KOPT-K1 (cell line): ENCODE measurements around the gene PLA2G15.
"Not testable (repeated sequence)": the region's sequence is repeated elsewhere in the genome, so short reads cannot be mapped to it uniquely, and the experiment has no call there.

Experiments used
- H3K27ac ChIP-seq: fragments of 200-600 bp; sonication (generic); 2 replicates; pipeline ENCODE4 v1.5.1; 2016; ENCODE audit warnings: antibody characterized with exemption, mild to moderate bottlenecking, low read depth, low read length; ENCODE audit not compliant: poor library complexity, severe bottlenecking
- H3K36me3 ChIP-seq: fragments of 200-600 bp; sonication (generic); 2 replicates; pipeline ENCODE4 v1.5.1; 2017; ENCODE audit warnings: antibody characterized with exemption, mild to moderate bottlenecking, low read length, moderate library complexity; ENCODE audit not compliant: insufficient read depth
- H3K9me3 ChIP-seq: fragments of 200-600 bp; sonication (generic); 2 replicates; pipeline ENCODE4 v1.5.1; 2017; ENCODE audit warnings: antibody characterized with exemption, low read length, mild to moderate bottlenecking; ENCODE audit not compliant: insufficient read depth, poor library complexity, severe bottlenecking

Gene PLA2G15

DNA sequence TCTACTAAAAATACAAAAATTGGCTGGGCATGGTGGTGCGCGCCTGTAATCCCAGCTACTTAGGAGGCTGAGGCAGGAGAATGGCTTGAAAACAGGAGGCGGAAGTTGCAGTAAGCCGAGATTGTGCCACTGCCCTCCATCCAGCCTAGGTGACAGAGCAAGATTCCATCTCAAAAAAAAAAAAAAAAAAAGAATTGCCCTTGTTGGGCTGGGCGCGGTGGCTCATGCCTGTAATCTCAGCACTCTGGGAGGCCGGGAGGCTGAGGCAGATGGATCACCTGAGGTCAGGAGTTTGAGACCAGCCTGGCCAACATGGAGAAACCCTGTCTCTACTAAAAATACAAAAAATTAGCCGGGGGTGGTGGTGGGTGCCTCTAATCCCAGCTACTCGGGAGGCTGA is 43.6 kb downstream of the PLA2G15 start:
- H3K27ac ChIP-seq, H3K9me3 ChIP-seq: not testable (repeated sequence)
- peaks cover 41% of the 10 kb centered on the region for H3K36me3 ChIP-seq

DNA sequence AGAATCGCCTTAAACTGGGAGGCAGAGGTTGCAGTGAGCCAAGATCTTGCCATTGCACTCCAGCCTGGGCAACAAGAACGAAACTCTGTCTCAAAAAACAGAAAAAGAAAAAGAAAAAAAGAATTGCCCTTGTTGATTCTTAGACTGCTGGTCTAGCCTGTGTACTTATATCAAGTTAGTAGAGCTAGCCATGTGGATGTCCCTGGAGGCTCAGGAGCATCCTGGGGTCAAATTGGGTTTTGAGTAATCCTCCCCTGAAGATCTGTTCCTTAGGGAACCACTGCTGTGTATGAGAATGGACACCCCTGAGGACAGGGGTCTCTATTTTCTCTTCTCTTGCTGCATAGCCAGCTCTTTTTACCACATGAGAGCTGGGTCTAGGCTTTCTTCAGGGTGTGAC is 44.0 kb downstream of the PLA2G15 start:
- Histone ChIP-seq H3K27ac (peak overlapping the region; percentile 21), H3K36me3 (peaks cover 45% of the 10 kb centered on the region)

DNA sequence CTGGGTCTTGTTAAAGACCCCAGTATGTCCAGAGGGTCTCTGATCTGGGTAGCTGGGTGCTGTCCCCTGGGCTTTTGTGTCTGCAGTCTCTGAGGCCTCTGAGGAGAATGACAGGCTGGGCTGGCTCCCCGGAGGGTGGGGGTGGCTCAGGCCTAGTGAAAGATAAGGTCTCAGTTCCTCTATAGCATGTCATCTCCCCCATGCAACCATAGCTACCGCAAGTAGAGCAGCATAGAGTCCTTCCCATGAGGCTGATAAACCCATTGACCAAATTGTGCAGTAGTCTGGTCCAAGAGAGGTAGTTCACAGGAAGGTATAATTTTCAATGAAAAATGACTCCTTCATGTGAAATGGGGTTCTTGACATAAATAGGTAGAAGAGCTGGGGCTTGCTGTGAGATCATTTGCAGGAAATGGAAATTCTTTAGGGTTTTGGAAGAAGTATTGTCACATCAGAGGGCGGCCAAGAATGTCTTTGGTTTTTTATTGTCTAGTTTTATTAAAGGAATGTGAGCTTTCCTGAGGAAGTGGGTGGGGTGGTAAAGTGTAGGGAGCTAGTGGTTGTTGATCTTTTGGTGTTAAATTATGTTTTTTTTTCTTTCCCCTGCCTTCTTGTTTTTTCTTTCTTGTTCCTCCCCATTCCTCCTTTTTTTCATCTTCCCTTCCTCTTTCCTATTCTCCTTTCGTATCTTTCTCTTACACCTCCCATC is 44.6 kb downstream of the PLA2G15 start:
- Histone ChIP-seq H3K36me3 (peaks cover 51% of the 10 kb centered on the region), H3K27ac (peak overlapping the region; percentile 21), H3K9me3 (no peaks in the 10 kb centered on the region)

More for the DNA sequence above, 44.0 kb downstream of the PLA2G15 start:
- H3K9me3 ChIP-seq = no peaks in the 10 kb centered on the region

DNA sequence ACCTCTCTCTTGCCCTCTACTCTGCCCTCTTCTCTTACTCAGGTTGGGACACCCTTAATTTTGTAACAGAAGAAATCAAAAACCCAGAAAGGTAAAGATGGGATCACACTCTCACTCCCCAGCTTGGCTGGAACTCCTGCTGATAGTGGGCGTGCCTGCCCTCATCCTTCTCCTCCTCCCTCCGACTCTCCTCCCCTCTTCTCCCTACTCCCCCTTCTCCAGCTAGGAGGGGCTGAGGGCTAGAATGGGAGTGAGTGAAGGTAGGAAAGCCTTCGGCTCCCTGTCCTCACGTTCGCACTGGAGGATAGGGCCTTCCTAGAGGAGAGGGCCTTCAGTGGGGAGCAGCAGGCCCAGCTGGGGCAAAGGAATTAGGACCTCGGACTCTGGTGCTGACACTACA is 45.3 kb downstream of the PLA2G15 start:
- Histone ChIP-seq H3K27ac (peak overlapping the region; percentile 8), H3K36me3 (peaks cover 58% of the 10 kb centered on the region), H3K9me3 (no peaks in the 10 kb centered on the region)

DNA sequence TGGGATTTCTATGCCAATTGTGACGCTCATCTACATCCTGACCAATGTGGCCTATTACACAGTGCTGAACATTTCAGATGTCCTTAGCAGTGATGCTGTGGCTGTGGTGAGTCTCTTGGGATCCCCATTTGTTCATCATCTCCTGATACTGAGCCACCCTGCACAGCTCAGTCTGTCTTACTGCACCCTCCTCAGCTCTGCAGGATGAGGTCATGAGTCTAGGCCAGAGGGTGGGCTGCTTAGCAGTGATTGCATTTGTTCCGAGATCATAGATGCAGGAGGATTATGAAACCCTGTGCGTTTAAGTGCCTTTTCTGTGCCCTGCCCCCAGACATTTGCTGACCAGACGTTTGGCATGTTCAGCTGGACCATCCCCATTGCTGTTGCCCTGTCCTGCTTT is 46.1 kb downstream of the PLA2G15 start:
- H3K27ac ChIP-seq = no peak overlapping the region
- H3K36me3 ChIP-seq = peaks cover 66% of the 10 kb centered on the region
- no peaks in the 10 kb centered on the region for H3K9me3 ChIP-seq

DNA sequence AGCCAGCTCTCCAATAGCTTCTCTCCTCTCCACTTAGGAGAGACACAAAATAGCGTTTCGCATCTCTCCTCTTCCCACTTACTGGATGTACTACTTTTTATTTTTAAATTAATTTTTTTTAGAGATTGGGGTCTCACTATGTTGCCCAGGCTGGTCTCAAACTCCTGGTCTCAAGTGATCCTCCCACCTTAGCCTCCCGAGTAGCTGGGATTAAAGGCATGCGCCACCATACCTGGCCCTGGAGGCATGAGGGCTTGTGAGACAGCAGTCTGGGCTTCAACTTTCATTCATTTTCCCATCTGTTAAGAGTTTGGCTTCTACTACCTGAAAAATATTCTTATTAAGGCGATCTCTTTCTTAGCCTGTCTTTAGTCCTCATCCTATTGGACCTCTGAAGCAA is 47.3 kb downstream of the PLA2G15 start:
- H3K9me3 ChIP-seq = no peaks in the 10 kb centered on the region
- H3K27ac ChIP-seq = no peak overlapping the region
- H3K36me3 ChIP-seq = peaks cover 78% of the 10 kb centered on the region

DNA sequence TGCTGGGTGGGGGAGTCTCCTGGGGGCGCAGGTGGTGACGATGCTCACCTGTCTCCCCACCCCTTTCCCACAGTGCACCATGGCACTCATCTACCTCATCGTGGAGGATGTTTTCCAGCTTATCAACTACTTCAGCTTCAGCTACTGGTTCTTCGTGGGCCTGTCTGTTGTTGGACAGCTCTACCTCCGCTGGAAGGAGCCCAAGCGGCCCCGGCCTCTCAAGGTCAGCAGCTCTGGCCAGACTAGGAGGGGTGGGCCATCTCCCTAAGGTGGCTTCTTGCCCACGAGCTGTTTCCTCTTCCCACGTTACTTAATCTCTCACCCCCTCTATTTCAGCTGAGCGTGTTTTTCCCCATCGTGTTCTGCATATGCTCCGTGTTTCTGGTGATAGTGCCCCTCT is 51.1 kb downstream of the PLA2G15 start:
- Histone ChIP-seq H3K27ac (no peak overlapping the region), H3K9me3 (no peaks in the 10 kb centered on the region), H3K36me3 (peaks cover 99% of the 10 kb centered on the region)

DNA sequence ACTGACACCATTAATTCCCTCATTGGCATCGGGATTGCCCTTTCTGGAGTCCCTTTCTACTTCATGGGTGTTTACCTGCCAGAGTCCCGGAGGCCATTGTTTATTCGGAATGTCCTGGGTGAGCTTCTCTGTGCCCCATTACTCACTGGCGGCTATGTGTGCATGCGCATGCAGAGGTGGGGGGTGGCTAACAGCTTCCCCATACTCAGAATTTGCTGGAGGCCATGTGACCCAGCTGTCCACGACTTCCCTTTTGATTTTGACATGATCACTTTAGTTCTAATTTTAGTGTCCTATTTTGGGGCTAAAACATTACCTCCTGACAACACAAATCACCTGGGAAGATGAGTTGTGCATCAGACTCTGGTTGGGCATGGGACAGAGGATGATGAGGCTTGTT is 51.5 kb downstream of the PLA2G15 start:
- H3K36me3 ChIP-seq = peaks cover 99% of the 10 kb centered on the region

DNA sequence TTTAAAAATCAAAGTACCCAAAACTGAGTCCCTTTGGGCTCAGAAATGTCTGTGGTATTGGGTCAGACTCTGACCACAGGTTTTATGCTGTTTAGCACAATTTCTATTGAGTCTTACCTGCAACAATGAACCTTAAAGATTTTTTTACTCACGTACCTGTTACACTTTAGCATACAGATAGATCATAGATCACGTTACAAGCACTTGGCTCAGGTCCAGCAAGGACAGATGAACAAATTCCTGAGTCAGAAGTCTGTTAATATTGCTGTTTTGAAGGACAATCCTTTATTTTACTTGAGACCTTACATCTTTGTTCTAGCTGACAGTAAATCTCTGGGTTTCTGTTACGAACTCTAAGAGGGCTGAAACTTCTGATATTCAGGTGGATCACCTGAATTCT is 52.7 kb downstream of the PLA2G15 start:
- Histone ChIP-seq H3K9me3 (no peaks in the 10 kb centered on the region), H3K36me3 (peaks cover 100% of the 10 kb centered on the region), H3K27ac (no peak overlapping the region)

More for the DNA sequence above, 51.5 kb downstream of the PLA2G15 start:
- Histone ChIP-seq H3K27ac (no peak overlapping the region), H3K9me3 (no peaks in the 10 kb centered on the region)

DNA sequence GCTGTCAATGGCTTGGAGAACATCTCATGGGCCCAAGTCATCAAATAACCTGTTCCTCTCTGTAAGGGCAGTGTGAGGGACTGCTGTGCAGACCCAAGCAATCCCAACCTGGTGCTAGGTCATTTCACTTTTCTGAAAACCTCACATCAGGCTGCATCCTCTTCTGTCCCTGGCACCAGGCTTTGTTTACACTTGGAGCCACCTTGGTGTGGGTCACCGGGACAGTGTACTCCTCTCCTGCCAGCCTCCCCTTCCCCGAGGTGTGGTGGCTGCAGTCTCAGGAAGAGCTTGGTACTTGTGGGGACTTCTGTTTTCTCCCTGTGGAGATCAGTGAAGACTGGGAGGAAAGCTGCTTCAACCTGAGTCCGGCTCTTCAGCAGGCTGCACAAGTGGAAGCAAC is 53.1 kb downstream of the PLA2G15 start:
- H3K27ac ChIP-seq = no peak overlapping the region
- H3K9me3 ChIP-seq = no peaks in the 10 kb centered on the region
- peaks cover 99% of the 10 kb centered on the region for H3K36me3 ChIP-seq

DNA sequence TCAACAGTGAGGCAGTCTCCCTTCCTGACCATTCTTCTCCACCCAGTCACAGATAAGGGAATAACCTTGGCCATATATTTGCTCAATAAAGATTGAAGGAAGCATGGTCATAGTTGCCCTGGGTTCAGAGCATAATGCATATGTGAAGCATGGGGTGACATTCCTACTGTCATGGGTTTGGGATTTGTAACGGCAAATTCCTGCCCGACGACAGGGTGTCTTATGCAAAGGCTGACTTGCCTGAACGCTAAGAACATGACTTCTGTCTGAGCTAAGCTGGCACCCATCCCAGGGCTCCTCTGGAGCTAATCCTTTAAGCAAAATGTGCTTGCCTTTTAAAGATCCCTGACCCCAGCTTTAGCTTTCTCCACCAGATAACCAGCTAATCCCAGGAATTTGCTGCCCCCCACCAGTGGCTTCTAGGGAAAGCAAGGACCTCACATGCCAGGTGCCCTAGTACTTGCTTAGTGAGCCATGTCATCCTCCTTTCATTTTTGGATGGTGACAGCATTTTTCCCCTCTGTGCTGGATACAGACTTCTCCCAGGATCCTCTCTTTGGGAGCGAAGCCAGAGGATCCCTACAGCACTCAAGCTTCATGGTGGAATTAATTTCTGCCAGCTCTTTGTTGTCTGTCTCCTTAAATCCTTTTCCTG is 53.9 kb downstream of the PLA2G15 start:
- Histone ChIP-seq H3K27ac (no peak overlapping the region), H3K9me3 (no peaks in the 10 kb centered on the region), H3K36me3 (peaks cover 99% of the 10 kb centered on the region)

DNA sequence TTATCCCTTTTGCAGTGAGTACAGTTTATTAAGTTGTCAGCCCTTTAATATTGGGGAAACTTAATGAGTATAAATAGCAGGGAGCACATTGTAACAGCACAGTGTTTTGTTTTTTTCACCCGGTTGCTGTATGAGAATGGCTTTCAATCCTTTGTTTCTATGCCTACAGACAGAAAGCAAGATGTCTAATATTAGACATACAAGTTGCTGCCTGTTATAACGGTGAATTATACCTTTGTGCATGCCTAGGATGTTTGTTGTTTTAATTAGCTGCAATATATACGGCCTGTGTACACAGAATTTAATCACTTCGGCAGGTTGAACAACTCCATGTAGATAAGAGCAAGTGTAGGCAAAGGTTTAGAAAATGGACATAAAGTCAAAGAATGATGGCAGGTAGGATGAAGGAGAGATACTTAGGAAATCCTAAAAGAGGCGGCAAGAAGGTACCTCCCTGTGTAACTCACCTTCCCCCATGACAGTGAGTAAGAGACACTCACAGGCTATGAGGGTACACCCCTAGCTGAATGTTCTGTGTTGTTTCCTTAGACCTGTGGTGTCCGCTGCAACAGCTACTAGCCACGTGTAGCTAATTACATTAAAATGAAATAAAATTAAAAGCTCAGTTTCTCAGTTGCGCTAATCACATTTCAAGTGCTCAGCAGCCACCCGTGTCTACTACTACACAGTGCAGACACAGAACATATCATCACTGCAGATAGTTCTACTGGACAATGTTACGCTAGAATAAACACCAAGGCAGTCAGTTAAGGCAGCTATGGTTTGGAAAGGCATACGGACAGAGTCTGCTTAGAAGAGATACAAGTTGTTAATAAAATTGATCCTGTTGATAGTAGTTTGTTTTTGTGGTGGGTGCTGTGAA is 54.6 kb downstream of the PLA2G15 start:
- no peak overlapping the region for H3K27ac ChIP-seq
- H3K36me3 ChIP-seq = peaks cover 99% of the 10 kb centered on the region
- H3K9me3 ChIP-seq = no peaks in the 10 kb centered on the region

DNA sequence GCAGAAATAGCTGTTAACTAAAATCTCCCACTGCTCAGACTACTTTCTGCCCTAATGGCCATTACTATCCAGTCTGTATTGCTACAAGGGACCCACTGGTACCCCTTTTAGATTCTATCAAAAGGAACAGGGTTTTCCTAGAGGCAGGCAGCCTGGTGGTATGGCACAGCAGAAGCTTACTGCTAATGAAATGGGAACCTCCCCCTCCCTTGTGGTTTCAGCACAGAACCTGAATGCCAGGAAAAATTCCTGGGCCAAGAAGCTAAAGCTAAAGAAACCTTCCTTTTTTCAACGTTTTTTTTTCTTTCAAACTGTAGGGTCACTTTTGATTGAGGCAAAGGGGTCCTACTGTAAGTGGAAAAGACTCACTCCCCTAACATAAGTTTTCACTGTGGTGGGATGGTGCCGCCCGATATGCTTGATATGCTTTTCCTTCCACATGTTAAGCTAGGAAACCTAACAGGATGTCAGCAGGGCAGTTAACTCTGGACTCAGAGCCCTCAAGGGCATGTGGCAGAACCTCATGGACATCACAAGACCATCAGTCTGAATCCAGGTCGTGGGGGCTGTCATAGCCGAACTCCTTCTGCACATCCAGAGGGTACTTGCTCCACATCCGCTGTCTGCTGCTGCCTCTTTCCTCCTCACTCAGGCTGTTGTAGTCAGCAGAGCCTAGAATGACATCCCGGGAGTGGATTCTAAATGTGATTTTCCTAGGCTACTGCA is 55.7 kb downstream of the PLA2G15 start:
- Histone ChIP-seq H3K36me3 (peaks cover 99% of the 10 kb centered on the region), H3K27ac (no peak overlapping the region), H3K9me3 (no peaks in the 10 kb centered on the region)

DNA sequence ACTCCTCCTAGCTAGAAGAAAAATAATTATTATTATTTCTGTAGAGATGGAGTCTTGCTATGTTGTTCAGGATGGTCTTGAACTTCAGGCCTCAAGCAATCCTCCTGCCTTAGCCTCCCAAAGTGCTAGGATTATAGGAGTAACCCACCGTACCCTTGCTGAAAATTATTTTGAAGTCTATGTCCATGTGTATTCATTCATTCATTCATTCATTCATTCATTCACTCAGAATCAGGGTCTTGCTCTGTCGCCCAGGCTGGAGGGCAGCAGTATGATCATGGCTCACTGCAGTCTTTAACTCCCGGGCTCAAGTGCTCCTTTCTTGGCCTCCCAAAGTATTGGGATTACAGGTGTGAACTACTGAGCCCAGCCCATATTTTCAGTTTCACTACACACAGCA is 61.5 kb downstream of the PLA2G15 start:
- peaks cover 75% of the 10 kb centered on the region for H3K36me3 ChIP-seq
- H3K9me3 ChIP-seq = no peaks in the 10 kb centered on the region
- H3K27ac ChIP-seq = no peak overlapping the region

DNA sequence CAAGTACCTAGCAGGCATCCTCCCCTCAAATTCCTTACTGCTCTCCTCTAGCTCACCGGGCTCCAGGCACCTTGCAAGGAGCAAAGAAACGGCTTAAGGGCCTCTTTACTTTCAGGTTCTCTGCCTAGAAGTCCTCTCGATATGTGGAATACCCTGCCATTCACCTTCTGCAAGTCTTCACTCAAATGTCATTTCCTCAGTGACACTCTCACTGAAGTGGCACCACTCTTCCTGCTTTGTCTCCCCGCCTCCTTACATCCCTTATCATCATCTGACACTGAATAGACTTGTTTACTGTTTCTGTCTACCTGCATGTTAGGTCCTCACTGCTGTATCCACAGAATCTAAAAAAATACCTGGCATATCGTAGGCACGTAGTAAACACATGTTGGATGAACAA is 64.6 kb downstream of the PLA2G15 start:
- Histone ChIP-seq H3K9me3 (no peaks in the 10 kb centered on the region), H3K27ac (peak overlapping the region; percentile 82), H3K36me3 (peaks cover 65% of the 10 kb centered on the region)
